PC-3 (cell line): ENCODE measurements around the gene SSU72. TPM values are rescaled to one million over a fixed set of nuclear protein-coding genes. Genes with fewer than 3 reads are reported as not detected.

Experiments used
- ATAC-seq: fragments of 200-7000 bp; cut with Tn5 transposase; 2 replicates; pipeline ENCODE4 v1.9.1; 2020; ENCODE audit warnings: mild to moderate bottlenecking, moderate library complexity
- BruUV-seq: library from RNA; stranded (reverse); fragments of 400-500 nt; replicated peaks from 2 replicates; lab custom pipeline; 2021; lab: Mats Ljungman, UMichigan
- CTCF ChIA-PET: fragments of 300-600 bp; sonication (Branson Sonifier 250); formaldehyde crosslinking; loops from one replicate; lab custom pipeline; 2022; ENCODE audit warnings: antibody characterized with exemption; lab: Charles Lee
- POLR2A ChIA-PET: fragments of 300-600 bp; sonication (Branson Sonifier 250); formaldehyde crosslinking; loops from one replicate; lab custom pipeline; 2022; ENCODE audit warnings: antibody characterized with exemption; ENCODE audit not compliant: unreplicated experiment; lab: Charles Lee
- DNase-seq: peaks from one replicate; pipeline ENCODE4 v3.0.0-alpha.2; 2015
- H2AFZ ChIP-seq: fragments of 300-600 bp; sonication (generic); 2 replicates; pipeline ENCODE4 v1.6.0; 2016; ENCODE audit warnings: antibody characterized with exemption, low read length
- H3F3A ChIP-seq: fragments of 300-600 bp; sonication (generic); one replicate; pipeline ENCODE4 v1.6.0; 2017; ENCODE audit warnings: antibody characterized with exemption, low read length, control low read depth, mild to moderate bottlenecking; ENCODE audit not compliant: unreplicated experiment
- H3K27ac ChIP-seq: fragments of 300-600 bp; sonication (generic); 2 replicates; pipeline ENCODE4 v1.5.1; 2016; ENCODE audit warnings: mild to moderate bottlenecking, low read length
- H3K27me3 ChIP-seq: fragments of 300-600 bp; sonication (generic); 2 replicates; pipeline ENCODE4 v1.6.1; 2016; ENCODE audit warnings: low read length, mixed read lengths
- H3K36me3 ChIP-seq: fragments of 300-600 bp; sonication (generic); 2 replicates; pipeline ENCODE4 v1.6.1; 2016; ENCODE audit warnings: low read depth, mixed run types, low read length, mixed read lengths
- H3K4me1 ChIP-seq: fragments of 300-600 bp; sonication (generic); 2 replicates; pipeline ENCODE4 v1.5.1; 2016; ENCODE audit warnings: low read length; ENCODE audit not compliant: insufficient read depth
- H3K4me2 ChIP-seq: fragments of 300-600 bp; sonication (generic); 2 replicates; pipeline ENCODE4 v1.6.0; 2016; ENCODE audit warnings: low read length
- H3K4me3 ChIP-seq: fragments of 300-600 bp; sonication (generic); 2 replicates; pipeline ENCODE4 v1.5.1; 2016; ENCODE audit warnings: mild to moderate bottlenecking, low read length, mixed read lengths
- H3K79me2 ChIP-seq: fragments of 300-600 bp; sonication (generic); 2 replicates; pipeline ENCODE4 v1.6.1; 2017; ENCODE audit warnings: low read length, mixed read lengths
- H3K9ac ChIP-seq: fragments of 300-600 bp; sonication (generic); 2 replicates; pipeline ENCODE4 v1.6.0; 2016; ENCODE audit warnings: mild to moderate bottlenecking, low read length
- H3K9me2 ChIP-seq: fragments of 300-600 bp; sonication (generic); replicated peaks from 2 replicates; pipeline ENCODE4 v1.6.1; 2016; ENCODE audit warnings: mixed run types, low read length, mixed read lengths
- H3K9me3 ChIP-seq: fragments of 300-600 bp; sonication (generic); 2 replicates; pipeline ENCODE4 v1.6.1; 2016; ENCODE audit warnings: low read length, mixed read lengths
- H4K20me1 ChIP-seq: fragments of 300-600 bp; sonication (generic); 2 replicates; pipeline ENCODE4 v1.6.1; 2016; ENCODE audit warnings: low read length, mixed read lengths
- CTCF ChIP-seq: fragments of 300-600 bp; sonication (generic); conservative IDR thresholded peaks from 2 replicates; pipeline ENCODE4 v1.5.1; 2017; ENCODE audit warnings: antibody characterized with exemption, low read depth, mild to moderate bottlenecking, low read length
- EZH2 ChIP-seq: fragments of 300-600 bp; sonication (generic); IDR thresholded peaks from one replicate; pipeline ENCODE4 v1.6.1; 2017; ENCODE audit warnings: antibody characterized with exemption, mild to moderate bottlenecking, low read length; ENCODE audit not compliant: unreplicated experiment
- EZH2phosphoT487 ChIP-seq: fragments of 300-600 bp; sonication (generic); IDR thresholded peaks from 2 replicates; pipeline ENCODE4 v1.6.1; 2018; ENCODE audit warnings: mild to moderate bottlenecking, antibody characterized with exemption, low read length, borderline replicate concordance
- intact Hi-C: fragments of 100-400 bp; cut with micrococcal nuclease; formaldehyde crosslinking; loops from 2 replicates; pipeline ENCODE4 v1.9.0; 2023
- total RNA-seq: library from RNA; depleted of rRNA; stranded (reverse); fragments of >200 nt; gene quantifications from 2 replicates; pipeline ENCODE4 v1.2.3, GENCODE V29; 2014

The SSU72 gene
- total RNA-seq, 1 experiment from 2014 or later = 283 TPM

- no peak overlapping the region for H2AFZ ChIP-seq
- no peak overlapping the region for H3K9ac ChIP-seq
- H3K9me3 ChIP-seq = no peaks in the 10 kb centered on the region
- no peaks in the 10 kb centered on the region for H4K20me1 ChIP-seq
- no peaks in the 10 kb centered on the region for H3K79me2 ChIP-seq
- DNase-seq = no peak
- no TSS peak for BruUV-seq
- no peaks in the 10 kb centered on the region for H3K9me2 ChIP-seq
- TF ChIP-seq EZH2phosphoT487 (no peak), CTCF (no peak), EZH2 (no peak)
- no peak for ATAC-seq
- no peak overlapping the region for H3K27ac ChIP-seq
- POLR2A ChIA-PET = no interaction called here
- no peaks in the 10 kb centered on the region for H3K4me1 ChIP-seq
- no peak overlapping the region for H3K4me2 ChIP-seq
- peaks cover 16% of the 10 kb centered on the region; the same call in 1 of the 2 replicates for H3K36me3 ChIP-seq
- no peak overlapping the region for H3K4me3 ChIP-seq
- no peaks in the 10 kb centered on the region for H3K27me3 ChIP-seq
- no peaks in the 10 kb centered on the region for H3F3A ChIP-seq
- intact Hi-C loops = no loop called here
- CTCF ChIA-PET = no interaction called here
Observed at GRCh38 chr1:1538334-1538733, 36.3 kb downstream of the SSU72 start.

- Histone ChIP-seq H3K4me3 (no peak overlapping the region), H3K9ac (no peak overlapping the region), H3K9me2 (no peaks in the 10 kb centered on the region), H3K4me1 (no peaks in the 10 kb centered on the region), H3K79me2 (no peaks in the 10 kb centered on the region), H2AFZ (no peak overlapping the region), H3K4me2 (no peak overlapping the region), H3K27me3 (no peaks in the 10 kb centered on the region), H3F3A (no peaks in the 10 kb centered on the region), H3K36me3 (peaks cover 11% of the 10 kb centered on the region; the same call in 1 of the 2 replicates), H3K27ac (no peak overlapping the region), H3K9me3 (no peaks in the 10 kb centered on the region), H4K20me1 (no peaks in the 10 kb centered on the region)
- ChIA-PET POLR2A (no interaction called here), CTCF (no interaction called here)
- DNase-seq (no peak), ATAC-seq (no peak)
- no TSS peak for BruUV-seq
- no peak for TF ChIP-seq CTCF
- intact Hi-C loops = no loop called here
Observed at GRCh38 chr1:1537626-1538250, 36.9 kb downstream of the SSU72 start.

- H3F3A ChIP-seq = no peaks in the 10 kb centered on the region
- no peak overlapping the region for H3K9ac ChIP-seq
- no peak overlapping the region for H2AFZ ChIP-seq
- ChIA-PET POLR2A (no interaction called here), CTCF (no interaction called here)
- intact Hi-C loops = no loop called here
- TF ChIP-seq EZH2 = no peak
- TF ChIP-seq CTCF = no peak
- no peak for TF ChIP-seq EZH2phosphoT487
- H3K79me2 ChIP-seq = no peaks in the 10 kb centered on the region
- H3K4me3 ChIP-seq = no peak overlapping the region
- H4K20me1 ChIP-seq = no peaks in the 10 kb centered on the region
- H3K27me3 ChIP-seq = no peaks in the 10 kb centered on the region
- H3K27ac ChIP-seq = no peak overlapping the region
- ATAC-seq (no peak), DNase-seq (no peak)
- H3K4me1 ChIP-seq = no peaks in the 10 kb centered on the region
- no TSS peak for BruUV-seq
- peaks cover 12% of the 10 kb centered on the region; the same call in 1 of the 2 replicates for H3K36me3 ChIP-seq
- no peaks in the 10 kb centered on the region for H3K9me2 ChIP-seq
- no peaks in the 10 kb centered on the region for H3K9me3 ChIP-seq
- no peak overlapping the region for H3K4me2 ChIP-seq
Observed at GRCh38 chr1:1536938-1537546, 37.6 kb downstream of the SSU72 start.
